ENCODE results near the gene TNFSF11.
A peak's percentile ranks its signal among the peaks of the same experiment; 100 is the strongest.

Gene TNFSF11

DNA sequence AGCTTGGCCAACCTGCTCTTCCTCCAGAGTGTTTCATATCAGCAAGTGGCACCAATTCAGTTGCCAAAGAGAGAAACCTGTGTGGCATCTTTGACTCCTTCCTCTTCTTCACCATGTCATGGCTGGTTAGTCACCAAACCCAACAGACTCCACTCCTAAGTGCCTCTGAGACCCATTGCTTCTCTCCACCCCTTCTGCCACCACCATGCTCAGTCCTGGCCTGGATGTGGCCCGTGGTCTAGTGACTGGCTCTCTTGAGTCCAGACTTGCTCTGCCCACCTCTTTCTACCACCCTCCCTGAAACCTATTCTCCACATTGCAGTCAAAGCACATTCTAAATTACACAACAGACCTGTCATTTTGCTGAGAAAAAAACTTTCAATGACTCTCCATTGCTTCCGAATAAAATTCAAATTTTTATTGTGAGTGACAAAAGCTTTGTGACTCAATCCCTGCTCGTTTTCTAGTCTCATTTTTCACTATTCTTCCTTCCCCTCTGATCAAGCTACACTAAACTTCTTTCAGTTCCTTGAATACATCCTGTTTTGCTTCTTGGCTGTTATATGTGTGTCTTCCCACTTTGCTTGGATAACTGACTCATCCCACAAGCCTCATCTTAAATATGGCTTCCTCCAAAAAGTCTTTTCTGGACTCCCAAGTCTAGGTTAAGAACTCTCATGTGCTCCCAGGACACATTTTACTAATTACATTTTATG is 12.0 kb upstream of the TNFSF11 start:
- Histone ChIP-seq H3K9me3 (ENCODE audit: control insufficient read depth, insufficient read depth, low read length) (peaks cover 15% of the 10 kb centered on the region), H3K27ac (ENCODE audit: low read depth, low read length) (no peak overlapping the region), H3K4me1 (ENCODE audit: control insufficient read depth, insufficient read depth, low read length) (no peaks in the 10 kb centered on the region), H3K27me3 (ENCODE audit: control insufficient read depth, insufficient read depth, low read length) (no peaks in the 10 kb centered on the region), H3K9ac (ENCODE audit: low read depth, low read length) (no peak overlapping the region), H3K36me3 (ENCODE audit: control insufficient read depth, insufficient read depth, low read length) (no peaks in the 10 kb centered on the region), H3K4me3 (ENCODE audit: low read depth, low read length) (no peak overlapping the region)

- H3K27me3 ChIP-seq (ENCODE audit: control insufficient read depth, insufficient read depth, low read length) = no peaks in the 10 kb centered on the region
- no peaks in the 10 kb centered on the region for H3K36me3 ChIP-seq (ENCODE audit: control insufficient read depth, insufficient read depth, low read length)
- H3K9ac ChIP-seq (ENCODE audit: low read depth, low read length) = no peak overlapping the region
- H3K27ac ChIP-seq (ENCODE audit: low read depth, low read length) = no peak overlapping the region
- no peak overlapping the region for H3K4me3 ChIP-seq (ENCODE audit: low read depth, low read length)
- peaks cover 12% of the 10 kb centered on the region; the same call in 1 of the 2 replicates for H3K9me3 ChIP-seq (ENCODE audit: control insufficient read depth, insufficient read depth, low read length)
- H3K4me1 ChIP-seq (ENCODE audit: control insufficient read depth, insufficient read depth, low read length) = peaks cover 17% of the 10 kb centered on the region
Observed at GRCh38 chr13:42567906-42568305, 6.0 kb upstream of the TNFSF11 start.

DNA sequence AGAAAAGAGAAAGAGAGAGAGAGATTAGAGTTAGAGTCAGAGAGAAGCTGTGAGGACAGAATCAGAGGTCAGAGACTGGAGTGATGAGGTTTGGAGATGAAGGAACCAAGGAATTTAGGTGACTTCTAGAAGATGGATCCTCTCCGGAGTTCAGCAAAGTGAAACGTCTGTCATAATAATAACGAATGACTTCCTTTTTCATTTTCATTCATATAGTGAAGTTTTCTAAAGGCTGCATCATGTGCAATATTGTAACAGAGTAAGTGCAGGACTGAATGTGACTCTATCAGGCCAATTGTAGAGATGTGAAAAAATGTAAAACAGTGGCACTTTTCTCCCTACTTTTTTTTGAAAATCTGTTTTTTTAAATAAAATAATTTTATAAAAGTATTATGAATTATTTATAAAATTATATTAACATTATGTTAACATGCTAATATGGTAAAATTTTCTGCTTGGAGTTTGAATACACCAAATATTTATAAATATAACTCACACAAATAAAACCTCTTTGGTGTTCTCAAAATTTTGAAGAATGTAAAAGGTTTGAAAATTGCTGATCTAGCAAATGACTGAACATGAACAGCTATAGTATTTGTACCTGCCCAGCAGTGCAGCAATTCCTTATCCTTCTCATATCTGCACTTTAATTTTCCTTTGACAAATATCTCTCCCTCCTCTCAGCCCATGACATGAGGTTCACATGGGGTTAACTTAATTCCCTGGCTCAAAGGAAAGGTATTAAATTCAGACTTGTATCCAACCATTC is 4.2 kb upstream of the TNFSF11 start:
- peaks cover 6% of the 10 kb centered on the region; the same call in 1 of the 2 replicates for H3K9me3 ChIP-seq (ENCODE audit: control insufficient read depth, insufficient read depth, low read length)
- no peak overlapping the region for H3K4me3 ChIP-seq (ENCODE audit: low read depth, low read length)
- no peaks in the 10 kb centered on the region for H3K36me3 ChIP-seq (ENCODE audit: control insufficient read depth, insufficient read depth, low read length)
- no peak overlapping the region for H3K27ac ChIP-seq (ENCODE audit: low read depth, low read length)
- H3K27me3 ChIP-seq (ENCODE audit: control insufficient read depth, insufficient read depth, low read length) = peaks cover 13% of the 10 kb centered on the region
- peaks cover 17% of the 10 kb centered on the region for H3K4me1 ChIP-seq (ENCODE audit: control insufficient read depth, insufficient read depth, low read length)
- H3K9ac ChIP-seq (ENCODE audit: low read depth, low read length) = no peak overlapping the region

DNA sequence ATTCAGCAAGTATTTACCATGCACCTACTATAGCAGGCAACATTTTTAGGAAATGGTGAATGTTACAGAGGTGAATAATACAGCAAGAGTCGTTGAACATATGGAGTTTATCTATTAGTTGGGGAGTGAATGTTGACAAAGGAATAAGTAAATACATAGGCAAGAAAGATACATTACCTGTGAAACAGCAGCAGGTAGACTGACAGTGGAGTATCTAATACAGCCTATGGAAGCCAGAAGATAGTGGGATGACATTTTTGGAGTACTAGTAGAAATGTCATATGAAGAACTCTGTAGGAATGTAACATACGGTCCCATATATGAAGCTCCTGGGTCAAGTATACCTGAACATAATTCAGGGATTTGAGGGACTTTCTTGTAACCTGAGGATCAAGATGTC is 2.1 kb upstream of the TNFSF11 start:
- Histone ChIP-seq H3K4me1 (ENCODE audit: control insufficient read depth, insufficient read depth, low read length) (peaks cover 34% of the 10 kb centered on the region), H3K9me3 (ENCODE audit: control insufficient read depth, insufficient read depth, low read length) (peaks cover 6% of the 10 kb centered on the region; the same call in 1 of the 2 replicates), H3K27ac (ENCODE audit: low read depth, low read length) (no peak overlapping the region), H3K9ac (ENCODE audit: low read depth, low read length) (no peak overlapping the region), H3K4me3 (ENCODE audit: low read depth, low read length) (no peak overlapping the region), H3K27me3 (ENCODE audit: control insufficient read depth, insufficient read depth, low read length) (peaks cover 27% of the 10 kb centered on the region), H3K36me3 (ENCODE audit: control insufficient read depth, insufficient read depth, low read length) (no peaks in the 10 kb centered on the region)

GRCh38 chr13:42574435-42575311 is 721 bp downstream of the TNFSF11 start:
- peak overlapping the region; percentile 46; the same call in 1 of the 2 replicates for H3K9ac ChIP-seq (ENCODE audit: low read depth, low read length)
- peaks cover 27% of the 10 kb centered on the region for H3K27me3 ChIP-seq (ENCODE audit: control insufficient read depth, insufficient read depth, low read length)
- peaks cover 37% of the 10 kb centered on the region for H3K4me1 ChIP-seq (ENCODE audit: control insufficient read depth, insufficient read depth, low read length)
- H3K27ac ChIP-seq (ENCODE audit: low read depth, low read length) = no peak overlapping the region
- H3K9me3 ChIP-seq (ENCODE audit: control insufficient read depth, insufficient read depth, low read length) = peaks cover 6% of the 10 kb centered on the region; the same call in 1 of the 2 replicates
- H3K36me3 ChIP-seq (ENCODE audit: control insufficient read depth, insufficient read depth, low read length) = no peaks in the 10 kb centered on the region
- peak overlapping the region; percentile 80 for H3K4me3 ChIP-seq (ENCODE audit: low read depth, low read length)

GRCh38 chr13:42575938-42576337 is 2.0 kb downstream of the TNFSF11 start:
- Histone ChIP-seq H3K9ac (ENCODE audit: low read depth, low read length) (no peak overlapping the region), H3K4me1 (ENCODE audit: control insufficient read depth, insufficient read depth, low read length) (peaks cover 43% of the 10 kb centered on the region), H3K4me3 (ENCODE audit: low read depth, low read length) (peak overlapping the region; percentile 80; the same call in 1 of the 2 replicates), H3K9me3 (ENCODE audit: control insufficient read depth, insufficient read depth, low read length) (peaks cover 6% of the 10 kb centered on the region; the same call in 1 of the 2 replicates), H3K36me3 (ENCODE audit: control insufficient read depth, insufficient read depth, low read length) (0 out of 2 replicates have a peak, but pooled peaks cover under 1% of the 10 kb centered on the region), H3K27me3 (ENCODE audit: control insufficient read depth, insufficient read depth, low read length) (peaks cover 27% of the 10 kb centered on the region), H3K27ac (ENCODE audit: low read depth, low read length) (no peak overlapping the region)

- Histone ChIP-seq H3K4me1 (ENCODE audit: control insufficient read depth, insufficient read depth, low read length) (peaks cover 44% of the 10 kb centered on the region), H3K9ac (ENCODE audit: low read depth, low read length) (no peak overlapping the region), H3K27me3 (ENCODE audit: control insufficient read depth, insufficient read depth, low read length) (peaks cover 27% of the 10 kb centered on the region), H3K9me3 (ENCODE audit: control insufficient read depth, insufficient read depth, low read length) (no peaks in the 10 kb centered on the region), H3K4me3 (ENCODE audit: low read depth, low read length) (peak overlapping the region; percentile 14; the same call in 1 of the 2 replicates), H3K36me3 (ENCODE audit: control insufficient read depth, insufficient read depth, low read length) (peaks cover 13% of the 10 kb centered on the region), H3K27ac (ENCODE audit: low read depth, low read length) (no peak overlapping the region)
Observed at GRCh38 chr13:42577538-42577937, 3.6 kb downstream of the TNFSF11 start.

GRCh38 chr13:42580644-42581043 is 6.7 kb downstream of the TNFSF11 start:
- H3K4me3 ChIP-seq (ENCODE audit: low read depth, low read length) = no peak overlapping the region
- no peak overlapping the region for H3K9ac ChIP-seq (ENCODE audit: low read depth, low read length)
- no peaks in the 10 kb centered on the region for H3K9me3 ChIP-seq (ENCODE audit: control insufficient read depth, insufficient read depth, low read length)
- no peak overlapping the region for H3K27ac ChIP-seq (ENCODE audit: low read depth, low read length)
- H3K36me3 ChIP-seq (ENCODE audit: control insufficient read depth, insufficient read depth, low read length) = peaks cover 20% of the 10 kb centered on the region
- H3K4me1 ChIP-seq (ENCODE audit: control insufficient read depth, insufficient read depth, low read length) = peaks cover 39% of the 10 kb centered on the region
- peaks cover 5% of the 10 kb centered on the region for H3K27me3 ChIP-seq (ENCODE audit: control insufficient read depth, insufficient read depth, low read length)

- no peak overlapping the region for H3K27ac ChIP-seq (ENCODE audit: low read depth, low read length)
- H3K36me3 ChIP-seq (ENCODE audit: control insufficient read depth, insufficient read depth, low read length) = peaks cover 22% of the 10 kb centered on the region
- no peak overlapping the region for H3K9ac ChIP-seq (ENCODE audit: low read depth, low read length)
- H3K27me3 ChIP-seq (ENCODE audit: control insufficient read depth, insufficient read depth, low read length) = no peaks in the 10 kb centered on the region
- H3K4me3 ChIP-seq (ENCODE audit: low read depth, low read length) = no peak overlapping the region
- H3K4me1 ChIP-seq (ENCODE audit: control insufficient read depth, insufficient read depth, low read length) = peaks cover 31% of the 10 kb centered on the region
- no peaks in the 10 kb centered on the region for H3K9me3 ChIP-seq (ENCODE audit: control insufficient read depth, insufficient read depth, low read length)
Observed at GRCh38 chr13:42581427-42581826, 7.5 kb downstream of the TNFSF11 start.

DNA sequence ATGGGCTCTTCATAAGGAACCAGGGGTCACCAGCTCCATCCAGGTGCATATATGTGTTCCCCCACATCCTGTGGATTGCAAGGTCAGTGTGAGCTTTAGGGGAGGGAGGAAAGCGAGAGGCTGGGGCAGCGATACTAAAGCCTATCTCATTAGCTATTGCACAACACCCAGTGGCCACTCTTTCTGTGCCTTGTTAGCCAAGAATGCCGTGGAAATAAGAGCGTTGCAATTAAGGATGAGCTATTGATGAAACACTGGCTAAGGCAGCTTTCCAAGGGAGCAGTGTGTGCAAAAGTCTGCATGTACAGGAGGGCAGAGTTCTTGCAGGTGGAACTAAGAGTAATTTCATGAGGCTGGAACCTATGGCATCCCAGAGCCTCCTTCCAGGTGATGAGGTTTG is 17.6 kb downstream of the TNFSF11 start:
- H3K4me3 ChIP-seq (ENCODE audit: low read depth, low read length) = no peak overlapping the region
- H3K9me3 ChIP-seq (ENCODE audit: control insufficient read depth, insufficient read depth, low read length) = no peaks in the 10 kb centered on the region
- H3K27ac ChIP-seq (ENCODE audit: low read depth, low read length) = no peak overlapping the region
- H3K27me3 ChIP-seq (ENCODE audit: control insufficient read depth, insufficient read depth, low read length) = no peaks in the 10 kb centered on the region
- H3K4me1 ChIP-seq (ENCODE audit: control insufficient read depth, insufficient read depth, low read length) = peaks cover 34% of the 10 kb centered on the region
- H3K36me3 ChIP-seq (ENCODE audit: control insufficient read depth, insufficient read depth, low read length) = no peaks in the 10 kb centered on the region
- no peak overlapping the region for H3K9ac ChIP-seq (ENCODE audit: low read depth, low read length)

Measured in HUES48 (cell line).